Endothelial cell of hepatic sinusoid (primary cell): ENCODE measurements around the gene LTBP1.

ENCODE experiments used
- in situ Hi-C: cut with HindIII; loops from 2 replicates; pipeline ENCODE4 v1.10.0; 2017; ENCODE audit warnings: low sequenced_read_pairs

LTBP1 gene

GRCh38 chr2:33322612-33323011, 375.9 kb downstream of the LTBP1 start:
- in situ Hi-C loops = no loop called here

- in situ Hi-C loops = no loop called here
Measured at GRCh38 chr2:33323957-33324356, 377.2 kb downstream of the LTBP1 start.

GRCh38 chr2:33326100-33326499, 379.3 kb downstream of the LTBP1 start:
- in situ Hi-C loops = no loop called here

GRCh38 chr2:33333433-33333832, 386.7 kb downstream of the LTBP1 start:
- in situ Hi-C loops = no loop called here

- in situ Hi-C loops = no loop called here
Measured at GRCh38 chr2:33334083-33334482, 387.3 kb downstream of the LTBP1 start.

GRCh38 chr2:33335516-33335915, 388.8 kb downstream of the LTBP1 start:
- in situ Hi-C loops = no loop called here

GRCh38 chr2:33336036-33336625, 389.4 kb downstream of the LTBP1 start:
- in situ Hi-C loops = no loop called here

GRCh38 chr2:33337385-33337960, 390.7 kb downstream of the LTBP1 start:
- in situ Hi-C loops = no loop called here

GRCh38 chr2:33337981-33338380, 391.2 kb downstream of the LTBP1 start:
- in situ Hi-C loops = no loop called here

GRCh38 chr2:33339269-33339668, 392.5 kb downstream of the LTBP1 start:
- in situ Hi-C loops = no loop called here

- in situ Hi-C loops = no loop called here
Measured at GRCh38 chr2:33340280-33340679, 393.5 kb downstream of the LTBP1 start.

GRCh38 chr2:33342171-33342570, 395.4 kb downstream of the LTBP1 start:
- in situ Hi-C loops = no loop called here

GRCh38 chr2:33342705-33343104, 396.0 kb downstream of the LTBP1 start:
- in situ Hi-C loops = no loop called here

- in situ Hi-C loops = no loop called here
Measured at GRCh38 chr2:33343387-33343895, 396.7 kb downstream of the LTBP1 start.

GRCh38 chr2:33344230-33344629, 397.5 kb downstream of the LTBP1 start:
- in situ Hi-C loops = no loop called here

GRCh38 chr2:33347856-33348255, 401.1 kb downstream of the LTBP1 start:
- in situ Hi-C loops = loop anchor here (5.0 kb wide), 1 partner anchor 46 kb away; no protein-coding TSS in a partner anchor

GRCh38 chr2:33350632-33351031, 403.9 kb downstream of the LTBP1 start:
- in situ Hi-C loops = no loop called here

GRCh38 chr2:33351781-33352180, 405.0 kb downstream of the LTBP1 start:
- in situ Hi-C loops = no loop called here

- in situ Hi-C loops = no loop called here
Measured at GRCh38 chr2:33354981-33355380, 408.2 kb downstream of the LTBP1 start.

- in situ Hi-C loops = no loop called here
Measured at GRCh38 chr2:33358878-33359277, 412.1 kb downstream of the LTBP1 start.

- in situ Hi-C loops = no loop called here
Measured at GRCh38 chr2:33363325-33364298, 416.9 kb downstream of the LTBP1 start.
